SW480 (cell line): ENCODE results near the gene GCK.

ENCODE experiments used
- DNase-seq: peaks from one replicate; pipeline ENCODE4 v3.0.0-alpha.2; 2016; ENCODE audit warnings: low spot score

GCK gene

DNA sequence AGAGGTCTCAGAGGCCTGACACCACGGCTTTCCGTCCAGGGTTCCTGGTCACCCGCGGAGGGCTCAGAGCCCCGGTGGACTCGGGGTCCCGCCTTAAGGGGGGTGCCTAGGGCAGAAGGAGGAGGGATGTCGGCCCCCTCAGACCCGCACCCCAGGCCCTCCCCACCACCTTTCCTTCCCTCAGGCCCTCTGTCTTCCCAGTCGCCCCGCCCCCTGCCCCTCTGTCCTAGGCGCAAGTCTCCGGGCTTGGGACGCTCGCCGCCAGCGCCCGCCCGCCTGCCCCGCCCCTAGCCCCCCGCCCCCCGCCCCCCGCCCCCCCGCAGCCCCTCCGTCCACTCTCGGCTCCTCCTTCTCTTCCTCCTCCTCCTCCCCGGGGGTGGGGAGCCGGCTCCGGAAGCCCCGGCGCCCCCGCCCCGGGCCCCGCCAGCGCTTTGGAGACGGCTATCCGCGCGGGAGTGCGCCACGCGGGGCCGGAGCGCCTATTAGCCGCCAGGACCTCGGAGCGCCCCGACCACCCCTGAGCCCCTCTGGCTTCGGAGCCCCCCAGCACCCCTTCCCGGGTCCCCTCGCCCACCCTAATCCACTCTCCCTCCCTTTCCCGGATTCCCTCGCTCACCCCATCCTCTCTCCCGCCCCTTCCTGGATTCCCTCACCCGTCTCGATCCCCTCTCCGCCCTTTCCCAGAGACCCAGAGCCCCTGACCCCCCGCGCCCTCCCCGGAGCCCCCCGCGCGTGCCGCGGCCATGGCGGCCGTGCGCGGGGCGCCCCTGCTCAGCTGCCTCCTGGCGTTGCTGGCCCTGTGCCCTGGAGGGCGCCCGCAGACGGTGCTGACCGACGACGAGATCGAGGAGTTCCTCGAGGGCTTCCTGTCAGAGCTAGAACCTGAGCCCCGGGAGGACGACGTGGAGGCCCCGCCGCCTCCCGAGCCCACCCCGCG is 85.0 kb downstream of the GCK start, which contains the start of gene AEBP1:
AEBP1 (plus strand) TSS at position 423 of the 937 bp plus-strand sequence; CDS start at position 744, 321 bp downstream.
- no peak for DNase-seq

DNA sequence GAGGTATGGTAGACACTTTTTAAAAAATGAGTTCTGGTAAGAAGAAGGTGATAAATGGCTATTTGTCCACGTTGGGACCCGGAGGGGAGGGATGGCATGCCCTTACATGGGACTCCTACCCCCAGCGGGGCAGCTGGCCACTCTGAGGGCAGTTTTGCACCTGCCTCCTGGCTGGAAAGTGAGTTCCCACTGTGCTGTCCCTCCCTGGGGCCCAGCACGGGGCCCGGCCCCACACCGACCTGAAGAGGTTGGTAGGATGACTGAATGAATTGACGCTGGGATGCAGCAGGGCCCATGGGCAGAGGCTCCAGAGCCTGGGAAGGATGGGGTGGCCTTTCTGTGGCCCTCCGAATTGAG is 85.7 kb downstream of the GCK start:
- DNase-seq: no peak

GRCh38 chr7:44102846-44103565 is 86.2 kb downstream of the GCK start:
- no peak for DNase-seq

DNA sequence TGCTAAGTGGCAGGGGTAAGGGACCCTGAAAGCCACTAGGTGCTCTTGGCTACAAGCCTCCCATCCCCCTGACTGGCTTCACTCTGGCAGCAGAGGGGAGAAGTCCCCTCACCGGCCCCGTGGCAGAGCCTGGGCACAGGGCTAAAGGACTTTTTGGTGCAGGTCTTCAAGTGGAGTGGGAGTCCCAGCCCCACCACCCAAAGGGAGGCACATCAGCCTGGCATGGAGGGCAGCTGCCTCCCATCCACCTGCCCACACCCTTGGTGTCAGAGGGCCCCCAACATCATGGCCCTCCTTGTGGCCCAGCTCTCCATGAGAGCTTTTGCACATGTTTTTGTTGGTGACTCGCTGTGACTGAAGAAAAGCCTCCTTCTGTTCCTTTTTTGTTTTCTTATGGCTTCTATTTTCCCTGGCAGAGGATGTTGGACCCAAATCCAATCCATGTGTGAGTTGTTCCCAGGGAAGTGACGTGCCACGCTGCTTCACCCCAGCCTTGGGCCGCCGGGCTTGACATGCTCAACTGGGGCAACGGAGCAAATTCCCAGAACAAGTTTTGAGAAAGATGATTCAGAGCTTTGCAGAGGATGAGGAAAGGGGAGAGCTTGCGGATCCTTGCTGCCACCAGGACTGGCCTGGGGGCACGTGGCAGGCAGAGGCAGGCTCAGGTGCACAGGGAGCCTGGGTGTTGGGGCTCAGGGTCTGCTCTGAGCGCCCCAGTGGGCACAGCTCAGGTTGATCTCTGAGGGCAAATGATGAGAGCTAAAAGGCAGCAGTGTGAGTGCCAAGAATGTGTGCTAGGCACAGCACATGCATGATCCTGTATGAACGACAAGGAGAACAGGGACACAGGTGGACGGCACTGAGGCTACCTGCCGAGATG is 87.0 kb downstream of the GCK start:
- no peak for DNase-seq

- no peak for DNase-seq
Observed at GRCh38 chr7:44101303-44101965, 87.8 kb downstream of the GCK start.

DNA sequence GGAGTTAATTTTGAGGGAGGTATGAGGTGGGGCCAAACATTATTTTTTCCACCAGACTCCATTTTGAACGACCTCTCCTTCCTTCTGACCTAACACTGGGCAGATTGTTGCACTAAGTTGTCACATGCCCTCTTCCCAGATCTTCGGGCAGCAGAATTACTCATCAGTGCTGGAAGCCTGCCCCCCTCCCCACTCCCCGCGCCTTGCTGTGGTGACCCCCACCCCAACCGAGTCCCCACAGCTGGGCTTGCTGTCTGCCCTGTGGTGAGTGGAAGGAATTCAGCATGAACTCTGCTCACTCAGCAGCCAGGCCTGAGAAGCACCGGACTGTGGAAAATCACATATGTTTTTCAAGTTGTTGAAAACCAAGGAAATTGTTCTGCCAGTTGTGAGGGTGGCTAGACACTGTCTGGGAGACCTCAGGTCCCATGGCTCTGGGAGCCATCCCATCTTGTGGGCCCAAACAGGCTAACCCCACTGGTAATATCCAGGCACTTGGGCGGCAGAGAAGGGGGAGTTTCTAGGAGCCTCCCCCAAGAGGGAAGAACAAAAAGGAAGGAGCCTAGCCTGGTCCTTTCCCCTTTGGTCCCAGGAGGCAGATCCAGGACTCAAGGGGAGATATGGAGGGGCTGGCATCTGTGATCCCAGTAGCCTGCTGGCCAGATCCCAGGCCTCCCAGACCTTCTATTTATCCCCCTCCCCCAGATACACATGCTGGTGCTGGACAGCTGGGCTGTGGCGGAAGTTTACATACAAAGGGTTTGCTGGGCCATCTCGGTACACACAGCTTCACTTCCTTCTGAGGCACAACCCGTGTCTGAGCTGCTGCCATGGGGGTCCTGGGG is 88.6 kb downstream of the GCK start:
- no peak for DNase-seq

GRCh38 chr7:44099669-44100068 is 89.6 kb downstream of the GCK start:
- no peak for DNase-seq

- no peak for DNase-seq
Observed at GRCh38 chr7:44098092-44099068, 90.9 kb downstream of the GCK start.

DNA sequence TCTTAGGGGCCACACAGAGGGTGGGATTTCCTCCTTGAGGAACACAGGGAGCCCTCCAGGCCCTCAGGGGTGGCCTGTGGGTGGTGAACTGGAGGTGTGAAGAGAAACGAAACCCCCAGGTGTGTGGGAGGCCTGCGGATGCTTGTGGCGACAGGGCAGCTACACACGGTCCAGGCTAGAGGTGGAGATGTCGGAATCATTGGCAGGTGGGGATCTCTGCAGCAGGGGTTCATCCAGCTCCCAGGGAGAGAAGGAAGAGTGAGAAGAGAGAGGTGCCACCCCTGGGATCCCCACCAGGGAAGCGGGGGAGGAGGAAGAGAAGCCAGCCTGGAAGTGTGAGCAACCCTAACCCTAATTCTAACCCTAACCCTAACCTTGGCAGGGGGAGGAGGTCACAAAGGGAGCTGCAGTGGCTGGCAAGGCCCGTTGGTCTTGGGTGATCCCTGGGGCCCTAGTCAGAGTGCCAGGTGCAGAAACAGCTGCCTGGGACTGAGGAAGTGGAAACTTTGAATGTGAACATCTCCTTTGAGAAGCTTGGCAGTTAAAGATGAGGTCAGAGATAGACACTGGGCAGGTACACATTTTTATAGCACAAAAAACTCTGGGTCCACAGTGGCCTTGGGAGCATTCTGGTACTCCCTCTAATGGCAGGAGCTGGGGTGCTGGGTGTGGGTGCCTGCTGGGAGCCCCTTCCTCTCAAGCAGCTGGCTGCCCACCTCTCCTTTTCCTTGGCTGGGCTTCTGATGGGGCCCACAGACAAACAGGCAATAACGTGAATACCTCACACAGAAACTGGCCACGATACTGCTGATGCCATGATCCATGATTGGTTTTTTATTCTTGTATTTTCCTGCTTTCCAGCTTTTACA is 91.9 kb downstream of the GCK start:
- no peak for DNase-seq

- no peak for DNase-seq
Observed at GRCh38 chr7:44096326-44096881, 92.8 kb downstream of the GCK start.

DNA sequence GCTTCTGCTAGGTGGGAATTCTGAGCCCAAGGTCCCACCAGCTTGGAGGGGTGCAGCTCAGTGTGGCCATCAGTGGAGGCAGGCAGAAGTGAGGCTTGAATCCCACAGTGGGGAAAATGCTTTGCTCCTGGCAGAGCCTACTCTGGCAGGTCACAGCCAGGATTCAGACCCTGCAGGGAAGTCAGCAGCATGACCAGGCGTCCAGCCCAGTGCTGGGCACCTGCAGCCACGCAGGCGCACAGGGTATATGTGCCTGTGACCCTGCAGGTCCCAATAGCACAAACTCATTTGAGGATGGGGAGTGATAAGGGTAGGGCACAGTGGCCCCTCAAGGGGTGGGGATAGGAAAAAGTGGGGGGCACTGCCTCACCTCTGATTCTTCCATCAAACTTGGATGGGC is 93.5 kb downstream of the GCK start:
- no peak for DNase-seq

- DNase-seq: no peak
Observed at GRCh38 chr7:44094883-44095592, 94.2 kb downstream of the GCK start.

DNA sequence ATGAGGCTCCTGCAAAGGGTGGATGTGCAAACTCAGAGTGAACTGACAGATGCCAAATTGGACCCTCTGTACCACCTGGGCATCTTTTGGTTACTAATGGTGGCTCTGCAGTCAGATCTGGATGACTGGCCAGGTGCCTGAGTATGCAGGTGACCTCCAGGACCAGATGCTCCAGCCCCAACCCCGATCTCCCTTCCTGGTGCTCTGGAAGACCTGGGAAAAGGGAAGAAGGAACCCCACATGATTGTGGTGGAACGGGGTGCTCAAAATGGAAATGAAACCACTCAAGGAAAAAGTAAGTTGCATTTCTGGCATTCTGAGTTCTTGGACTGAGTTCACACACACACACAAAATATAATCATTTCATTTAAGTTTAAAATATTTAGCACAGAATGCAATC is 94.9 kb downstream of the GCK start:
- no peak for DNase-seq
